H1 (cell line): ENCODE results near the gene DHRS9. TPM values are rescaled to one million over a fixed set of nuclear protein-coding genes. Genes with fewer than 3 reads are reported as not detected.

ENCODE experiments used
- CTCF ChIA-PET: fragments of 300-600 bp; sonication (Branson Sonifier 250); formaldehyde crosslinking; loops from one replicate; lab custom pipeline; 2021; ENCODE audit not compliant: partially characterized antibody; lab: Charles Lee
- POLR2A ChIA-PET: fragments of 300-600 bp; sonication (Branson Sonifier 250); formaldehyde crosslinking; loops from one replicate; lab custom pipeline; 2021; ENCODE audit warnings: inconsistent platforms; ENCODE audit not compliant: partially characterized antibody; lab: Charles Lee
- DNase-seq, 2 experiments: peaks; one replicate each; pipeline versions ENCODE4 v3.0.0 to v3.0.0-alpha.2; 2010 to 2022; ENCODE audit warnings: low spot score in 2 of 2, low read depth in 1 of 2, mixed read lengths in 1 of 2
- FAIRE-seq: peaks from 2 replicates; lab custom pipeline; 2011; peaks lifted over from hg19 to GRCh38; lab: Jason Lieb, UNC
- H2AFZ ChIP-seq: 2 replicates; pipeline ENCODE4 v1.8.1; 2012; ENCODE audit warnings: low read length, inconsistent platforms
- H2AK5ac ChIP-seq: 2 replicates; pipeline ENCODE4 v1.6.1; 2013; ENCODE audit warnings: low read depth, low read length
- H2BK120ac ChIP-seq: replicated peaks from 2 replicates; pipeline ENCODE3; 2013; ENCODE audit warnings: low read depth, low read length, inconsistent platforms
- H2BK12ac ChIP-seq: 2 replicates; pipeline ENCODE4 v1.6.1; 2013; ENCODE audit warnings: low read depth, low read length
- H2BK15ac ChIP-seq: 2 replicates; pipeline ENCODE4 v1.6.1; 2013; ENCODE audit warnings: low read length
- H2BK20ac ChIP-seq: 2 replicates; pipeline ENCODE4 v1.6.1; 2013; ENCODE audit warnings: low read length
- H2BK5ac ChIP-seq: 2 replicates; pipeline ENCODE4 v1.6.1; 2013; ENCODE audit warnings: low read depth, low read length
- H3K14ac ChIP-seq: 2 replicates; pipeline ENCODE4 v1.6.1; 2013; ENCODE audit warnings: inconsistent platforms; ENCODE audit not compliant: insufficient read length
- H3K18ac ChIP-seq: 2 replicates; pipeline ENCODE4 v1.6.1; 2013; ENCODE audit warnings: low read length; ENCODE audit errors: extremely low read depth
- H3K23ac ChIP-seq: 2 replicates; pipeline ENCODE4 v1.6.1; 2013; ENCODE audit warnings: inconsistent platforms; ENCODE audit not compliant: insufficient read length
- H3K23me2 ChIP-seq: 2 replicates; pipeline ENCODE4 v1.6.1; 2013; ENCODE audit warnings: low read depth, low read length
- H3K27ac ChIP-seq: 2 replicates; pipeline ENCODE4 v1.6.1; 2011; ENCODE audit warnings: low read depth, low read length, inconsistent platforms
- H3K27me3 ChIP-seq, 4 experiments: replicated peaks in 1 of 4; 1 replicate in 1 of 4; 2 replicates in 3 of 4; pipeline versions ENCODE4 v1.6.1 to v1.8.1; 2011 to 2013; ENCODE audit warnings: low read length in 3 of 4, mild to moderate bottlenecking in 3 of 4, inconsistent platforms in 2 of 4, mixed read lengths in 2 of 4, moderate library complexity in 1 of 4; ENCODE audit not compliant: control insufficient read depth in 3 of 4, insufficient read depth in 3 of 4; ENCODE audit errors: extremely low read depth in 1 of 4
- H3K36me3 ChIP-seq, 4 experiments: 2 replicates each; pipeline versions ENCODE4 v1.6.1 to v1.8.1; 2011 to 2013; ENCODE audit warnings: mild to moderate bottlenecking in 4 of 4, low read length in 3 of 4, moderate library complexity in 2 of 4, control low read depth in 1 of 4, inconsistent platforms in 1 of 4; ENCODE audit not compliant: insufficient read depth in 4 of 4, control insufficient read depth in 2 of 4
- H3K4ac ChIP-seq: replicated peaks from 2 replicates; pipeline ENCODE3; 2013; ENCODE audit warnings: low read length, low read depth, mixed read lengths, inconsistent platforms; ENCODE audit not compliant: insufficient read length
- H3K4me1 ChIP-seq, 4 experiments: replicated peaks in 1 of 4; 1 replicate in 1 of 4; 2 replicates in 3 of 4; pipeline versions ENCODE4 v1.6.1 to v1.8.1; 2011 to 2013; ENCODE audit warnings: low read length in 3 of 4, inconsistent platforms in 2 of 4, mixed read lengths in 1 of 4; ENCODE audit not compliant: insufficient read depth in 4 of 4, control insufficient read depth in 3 of 4
- H3K4me2 ChIP-seq, 2 experiments: 2 replicates each; pipeline versions ENCODE4 v1.6.1 to v1.8.1; 2011 to 2013; ENCODE audit warnings: low read depth in 2 of 2, low read length in 2 of 2, control low read depth in 1 of 2, inconsistent platforms in 1 of 2, mild to moderate bottlenecking in 1 of 2; ENCODE audit not compliant: insufficient read depth in 1 of 2
- H3K4me3 ChIP-seq, 4 experiments: fragments of 200-600, 300-600 bp in 1 of 4; sonication (generic), shearing (Covaris generic), sonication (Bioruptor Twin) in 1 of 4; 2 replicates each; pipeline versions ENCODE4 v1.5.1 to v1.8.1; 2011 to 2016; ENCODE audit warnings: low read length in 4 of 4, low read depth in 3 of 4, control low read depth in 2 of 4, inconsistent platforms in 2 of 4, mild to moderate bottlenecking in 2 of 4, mixed read lengths in 1 of 4, moderate library complexity in 1 of 4; ENCODE audit not compliant: insufficient read depth in 2 of 4; ENCODE audit errors: extremely low read depth in 1 of 4
- H3K56ac ChIP-seq: replicated peaks from 2 replicates; pipeline ENCODE3; 2013; ENCODE audit warnings: low read depth, mild to moderate bottlenecking, mixed read lengths, low read length, inconsistent platforms; ENCODE audit not compliant: insufficient read length
- H3K79me1 ChIP-seq: 2 replicates; pipeline ENCODE4 v1.6.1; 2013; ENCODE audit warnings: low read depth, low read length, control low read depth
- H3K79me2 ChIP-seq, 2 experiments: 2 replicates each; pipeline versions ENCODE4 v1.6.1 to v1.8.1; 2012 to 2013; ENCODE audit warnings: low read length in 2 of 2, mild to moderate bottlenecking in 2 of 2, inconsistent platforms in 1 of 2; ENCODE audit not compliant: insufficient read depth in 2 of 2, control insufficient read depth in 1 of 2
- H3K9ac ChIP-seq, 4 experiments: replicated peaks in 1 of 4; 1 replicate in 1 of 4; 2 replicates in 3 of 4; pipeline versions ENCODE4 v1.6.1 to v1.8.1; 2011 to 2013; ENCODE audit warnings: low read depth in 3 of 4, low read length in 3 of 4, control low read depth in 2 of 4, mild to moderate bottlenecking in 2 of 4, moderate library complexity in 2 of 4, inconsistent platforms in 1 of 4; ENCODE audit errors: extremely low read depth in 1 of 4
- H3K9me3 ChIP-seq, 2 experiments: 2 replicates each; pipeline versions ENCODE4 v1.6.1 to v1.8.1; 2012 to 2013; ENCODE audit warnings: mild to moderate bottlenecking in 2 of 2, moderate library complexity in 2 of 2, control low read depth in 1 of 2, inconsistent platforms in 1 of 2, low read depth in 1 of 2, low read length in 1 of 2, mixed read lengths in 1 of 2; ENCODE audit not compliant: insufficient read depth in 2 of 2
- H4K20me1 ChIP-seq, 2 experiments: replicated peaks in 1 of 2; 2 replicates each; pipeline versions ENCODE3 to v1.8.1; 2011 to 2013; ENCODE audit warnings: inconsistent platforms in 2 of 2, low read length in 2 of 2, mild to moderate bottlenecking in 1 of 2; ENCODE audit not compliant: insufficient read depth in 2 of 2, control insufficient read depth in 1 of 2
- H4K5ac ChIP-seq: 2 replicates; pipeline ENCODE4 v1.6.1; 2013; ENCODE audit warnings: low read length, low read depth, mixed read lengths, inconsistent platforms; ENCODE audit not compliant: insufficient read length
- H4K8ac ChIP-seq: 2 replicates; pipeline ENCODE4 v1.8.0; 2013; ENCODE audit warnings: mild to moderate bottlenecking, moderate library complexity, low read length, inconsistent platforms; ENCODE audit not compliant: insufficient read depth; ENCODE audit errors: extremely low read depth
- H4K91ac ChIP-seq: replicated peaks from 2 replicates; pipeline ENCODE3; 2013; ENCODE audit warnings: low read length, mixed read lengths, inconsistent platforms; ENCODE audit not compliant: insufficient read length
- RBBP5 ChIP-seq: IDR thresholded peaks from 2 replicates; pipeline ENCODE4 v1.7.1; 2012; ENCODE audit warnings: low read depth, mild to moderate bottlenecking, inconsistent platforms, low read length, moderate library complexity, borderline replicate concordance
- SRF ChIP-seq: IDR thresholded peaks from 2 replicates; pipeline ENCODE4 v1.6.1; 2011; ENCODE audit warnings: mild to moderate bottlenecking, low read depth, low read length, moderate library complexity
- WGBS, 2 experiments: shearing (Covaris generic) in 1 of 2; methylation state at CpG; one replicate each; pipeline versions ENCODE4 v1.1.6 to v1.1.7; 2013 to 2015; ENCODE audit warnings: low lambda C conversion rate in 2 of 2, mixed read lengths in 2 of 2, inconsistent platforms in 1 of 2, low coverage in 1 of 2, missing lambda C conversion rate in 1 of 2; ENCODE audit not compliant: insufficient replicate concordance in 2 of 2, insufficient coverage in 1 of 2, insufficient read length in 1 of 2; ENCODE audit errors: extremely low coverage in 1 of 2, missing lambda C conversion rate in 1 of 2; 5-methylcytosine and 5-hydroxymethylcytosine counted together
- polyA plus RNA-seq, 7 experiments: library from polyadenylated mRNA; depleted of rRNA in 3 of 7; stranded (reverse) in 5 of 7; unstranded in 2 of 7; fragments of >200 nt in 5 of 7; fragments of 200-250 nt in 2 of 7; gene quantifications; 1 replicate in 5 of 7; 2 replicates in 1 of 7; 4 replicates in 1 of 7; pipeline versions ENCODE4 v1.2.1 to v1.2.3, GENCODE V29; 2011 to 2013; ENCODE audit warnings: missing spikeins in 2 of 7, mixed read lengths in 2 of 7
- total RNA-seq: library from RNA; stranded (reverse); fragmentation: NEBNext Ultra II Directional; extraction: Animal tissue kit (Norgen Biotek cat#: 25700); gene quantifications from 2 replicates; pipeline ENCODE4 v1.2.1, GENCODE V29; 2021

DHRS9 gene
- total and polyA plus RNA-seq, 2 of the 8 experiments (the other 6 are each of a cell fraction or from before 2014, with no cell fraction given) = not detected

DNA sequence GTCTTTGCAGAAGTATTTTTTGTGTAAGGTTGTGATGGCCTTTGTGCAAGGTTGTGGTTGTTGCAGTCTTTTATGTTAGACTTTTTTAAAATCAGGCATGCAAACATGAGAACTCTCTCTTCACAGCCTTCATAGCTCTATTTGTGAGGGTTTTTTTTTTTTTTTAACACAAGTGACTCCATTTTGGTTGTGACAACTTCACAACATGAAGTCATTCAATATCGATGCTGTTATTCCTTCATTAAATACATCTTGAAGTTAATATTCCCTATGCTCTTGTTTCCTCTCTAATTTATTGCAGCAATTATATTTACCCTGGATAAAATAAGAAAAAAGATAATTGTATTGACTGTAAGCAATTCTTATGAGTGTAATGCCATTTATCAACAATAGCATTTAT, 35.5 kb downstream of the DHRS9 start:
- Histone ChIP-seq H2BK15ac (no peak overlapping the region), H3K79me1 (no peaks in the 10 kb centered on the region), H3K23me2 (no peaks in the 10 kb centered on the region), H3K36me3 (no peaks in the 10 kb centered on the region), H3K9ac (no peak overlapping the region), H3K4ac (no peak overlapping the region), H3K9me3 (no peaks in the 10 kb centered on the region), H3K4me2 (no peak overlapping the region), H2BK5ac (no peak overlapping the region), H3K79me2 (no peaks in the 10 kb centered on the region), H3K56ac (no peak overlapping the region), H3K14ac (no peak overlapping the region), H3K27me3 (no peaks in the 10 kb centered on the region), H4K8ac (no peak overlapping the region), H2AFZ (no peak overlapping the region), H2BK20ac (no peak overlapping the region), H4K20me1 (no peaks in the 10 kb centered on the region), H3K4me1 (0 out of 7 replicates have a peak, but pooled peaks cover 0 to 3% (median 0%) of the 10 kb centered on the region in 4 experiments), H3K4me3 (no peak overlapping the region), H4K91ac (no peak overlapping the region), H3K23ac (no peak overlapping the region), H3K18ac (no peak overlapping the region), H2BK120ac (no peak overlapping the region), H2BK12ac (no peak overlapping the region), H3K27ac (no peak overlapping the region), H2AK5ac (no peak overlapping the region), H4K5ac (no peak overlapping the region)
- TF ChIP-seq RBBP5 = no peak
- no peak for TF ChIP-seq SRF
- FAIRE-seq (no peak), DNase-seq (no peak)
- ChIA-PET POLR2A (no interaction called here), CTCF (no interaction called here)
- WGBS, 2 experiments = 100% methylated on average over 1 of the region's 1 CpG; no CpG with 5 or more reads in 1 of the 2 experiments
